ENCODE measurements around the gene EDDM13. TPM values are rescaled to one million over a fixed set of nuclear protein-coding genes. Genes with fewer than 3 reads are reported as not detected.
"Not testable (repeated sequence)": the region's sequence is repeated elsewhere in the genome, so short reads cannot be mapped to it uniquely, and the experiment has no call there.

The EDDM13 gene
- total and polyA plus RNA-seq, 2 donors from 2014 or later = 0.54 to 1.6 TPM

DNA sequence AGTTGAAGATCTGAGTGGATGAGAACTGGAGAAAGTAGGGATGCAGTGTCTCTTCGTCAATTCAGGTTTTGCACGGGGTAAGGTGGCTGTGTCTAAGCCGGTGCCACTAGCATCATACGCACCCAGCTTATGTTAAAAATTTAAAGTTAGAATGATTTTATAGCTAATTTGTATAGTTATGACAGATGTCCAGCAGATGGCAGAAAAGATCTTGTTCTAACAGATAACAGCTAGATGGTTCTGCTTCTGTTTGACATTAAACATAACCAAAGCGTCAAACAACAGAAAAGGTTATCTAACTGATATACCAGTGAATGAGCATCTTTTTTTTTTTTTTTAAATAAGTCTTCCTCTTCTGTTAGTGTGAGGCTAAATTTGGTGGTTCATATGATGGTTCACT, 18.8 kb upstream of the EDDM13 start:
- H3K27me3 ChIP-seq (ENCODE audit: control insufficient read depth, insufficient read depth, low read length) = no peaks in the 10 kb centered on the region
- no peak overlapping the region for H3K27ac ChIP-seq (ENCODE audit: low read depth in 2 of 2, low read length in 2 of 2)
- DNase-seq (peak in 2 of 5 donors; percentile 52 to 84), FAIRE-seq (peak; percentile 61)
- intact Hi-C loops (cut with DNase I) = no loop called here
- H3K9me3 ChIP-seq (ENCODE audit: control insufficient read depth in 2 of 3, insufficient read depth in 1 of 3, low read length in 3 of 3) = no peaks in the 10 kb centered on the region
- H3K36me3 ChIP-seq (ENCODE audit: control insufficient read depth in 2 of 3, insufficient read depth in 3 of 3, low read length in 3 of 3) = no peaks in the 10 kb centered on the region
- no peak overlapping the region for H3K4me3 ChIP-seq (ENCODE audit: low read length in 3 of 3)
- no peak overlapping the region for H3K9ac ChIP-seq (ENCODE audit: low read length in 3 of 3)
- TF ChIP-seq, protein P1, sequence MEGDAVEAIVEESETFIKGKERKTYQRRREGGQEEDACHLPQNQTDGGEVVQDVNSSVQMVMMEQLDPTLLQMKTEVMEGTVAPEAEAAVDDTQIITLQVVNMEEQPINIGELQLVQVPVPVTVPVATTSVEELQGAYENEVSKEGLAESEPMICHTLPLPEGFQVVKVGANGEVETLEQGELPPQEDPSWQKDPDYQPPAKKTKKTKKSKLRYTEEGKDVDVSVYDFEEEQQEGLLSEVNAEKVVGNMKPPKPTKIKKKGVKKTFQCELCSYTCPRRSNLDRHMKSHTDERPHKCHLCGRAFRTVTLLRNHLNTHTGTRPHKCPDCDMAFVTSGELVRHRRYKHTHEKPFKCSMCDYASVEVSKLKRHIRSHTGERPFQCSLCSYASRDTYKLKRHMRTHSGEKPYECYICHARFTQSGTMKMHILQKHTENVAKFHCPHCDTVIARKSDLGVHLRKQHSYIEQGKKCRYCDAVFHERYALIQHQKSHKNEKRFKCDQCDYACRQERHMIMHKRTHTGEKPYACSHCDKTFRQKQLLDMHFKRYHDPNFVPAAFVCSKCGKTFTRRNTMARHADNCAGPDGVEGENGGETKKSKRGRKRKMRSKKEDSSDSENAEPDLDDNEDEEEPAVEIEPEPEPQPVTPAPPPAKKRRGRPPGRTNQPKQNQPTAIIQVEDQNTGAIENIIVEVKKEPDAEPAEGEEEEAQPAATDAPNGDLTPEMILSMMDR (IDR thresholded peaks at IDR 0.05; ENCODE audit: borderline replicate concordance, extremely low read depth, insufficient read depth) = no peak
- H3K4me1 ChIP-seq (ENCODE audit: control insufficient read depth in 2 of 3, insufficient read depth in 2 of 3, low read depth in 1 of 3, low read length in 3 of 3) = no peaks in the 10 kb centered on the region

DNA sequence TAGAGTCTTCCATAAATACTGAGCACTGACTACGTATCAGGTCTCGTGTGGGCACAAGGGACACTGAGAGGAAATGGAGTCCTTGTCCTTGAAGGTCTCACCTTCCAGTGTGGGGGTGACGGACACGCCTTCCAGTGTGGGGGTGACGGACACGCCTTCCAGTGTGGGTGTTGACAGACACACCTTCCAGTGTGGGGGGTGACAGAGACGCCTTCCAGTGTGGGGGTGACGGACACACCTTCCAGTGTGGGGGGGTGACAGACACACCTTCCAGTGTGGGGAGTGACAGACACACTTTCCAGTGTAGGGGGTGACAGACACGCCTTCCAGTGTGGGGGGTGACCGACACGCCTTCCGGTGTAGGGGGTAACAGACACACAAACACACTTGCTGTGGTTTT, 14.3 kb upstream of the EDDM13 start:
- no peaks in the 10 kb centered on the region for H3K4me1 ChIP-seq (ENCODE audit: control insufficient read depth in 2 of 3, insufficient read depth in 2 of 3, low read depth in 1 of 3, low read length in 3 of 3)
- H3K9ac ChIP-seq (ENCODE audit: low read length in 3 of 3) = no peak overlapping the region
- no peak overlapping the region for H3K27ac ChIP-seq (ENCODE audit: low read depth in 2 of 2, low read length in 2 of 2)
- H3K36me3 ChIP-seq (ENCODE audit: control insufficient read depth in 2 of 3, insufficient read depth in 3 of 3, low read length in 3 of 3) = no peaks in the 10 kb centered on the region
- TF ChIP-seq, protein P1 (IDR thresholded peaks at IDR 0.05; ENCODE audit: borderline replicate concordance, extremely low read depth, insufficient read depth) = no peak
- FAIRE-seq (no peak), DNase-seq (no peak)
- intact Hi-C loops (cut with DNase I) = no loop called here
- H3K9me3 ChIP-seq (ENCODE audit: control insufficient read depth in 2 of 3, insufficient read depth in 1 of 3, low read length in 3 of 3) = no peaks in the 10 kb centered on the region
- no peak overlapping the region for H3K4me3 ChIP-seq (ENCODE audit: low read length in 3 of 3)
- H3K27me3 ChIP-seq (ENCODE audit: control insufficient read depth, insufficient read depth, low read length) = no peaks in the 10 kb centered on the region

DNA sequence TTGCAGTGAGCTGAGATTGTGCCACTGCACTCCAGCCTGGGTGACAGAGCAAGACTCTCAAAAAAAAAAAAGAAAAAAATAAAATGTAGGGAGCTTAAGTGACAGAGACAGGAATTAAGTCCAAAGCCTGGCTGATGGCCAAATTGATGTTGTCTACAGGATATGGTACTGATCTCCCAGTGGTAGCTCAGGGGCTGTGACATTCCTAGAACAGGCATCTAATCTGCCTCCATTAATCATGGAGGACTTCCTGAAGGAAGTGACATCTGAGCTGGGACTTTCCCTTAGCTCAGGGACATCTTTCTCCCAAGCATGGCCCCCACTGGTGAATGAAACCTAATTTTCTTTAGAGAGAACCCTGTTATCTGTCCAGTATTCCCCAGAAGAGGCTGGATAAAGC, 11.4 kb upstream of the EDDM13 start:
- no peaks in the 10 kb centered on the region for H3K27me3 ChIP-seq (ENCODE audit: control insufficient read depth, insufficient read depth, low read length)
- no peak overlapping the region for H3K9ac ChIP-seq (ENCODE audit: low read length in 3 of 3)
- no peaks in the 10 kb centered on the region for H3K9me3 ChIP-seq (ENCODE audit: control insufficient read depth in 2 of 3, insufficient read depth in 1 of 3, low read length in 3 of 3)
- DNase-seq = peak in 1 of 5 donors; percentile 32
- no peaks in the 10 kb centered on the region for H3K4me1 ChIP-seq (ENCODE audit: control insufficient read depth in 2 of 3, insufficient read depth in 2 of 3, low read depth in 1 of 3, low read length in 3 of 3)
- no peak overlapping the region for H3K4me3 ChIP-seq (ENCODE audit: low read length in 3 of 3)
- intact Hi-C loops (cut with DNase I) = no loop called here
- TF ChIP-seq, protein P1 (IDR thresholded peaks at IDR 0.05; ENCODE audit: borderline replicate concordance, extremely low read depth, insufficient read depth) = no peak
- H3K27ac ChIP-seq (ENCODE audit: low read depth in 2 of 2, low read length in 2 of 2) = no peak overlapping the region
- H3K36me3 ChIP-seq (ENCODE audit: control insufficient read depth in 2 of 3, insufficient read depth in 3 of 3, low read length in 3 of 3) = no peaks in the 10 kb centered on the region
- FAIRE-seq = no peak

DNA sequence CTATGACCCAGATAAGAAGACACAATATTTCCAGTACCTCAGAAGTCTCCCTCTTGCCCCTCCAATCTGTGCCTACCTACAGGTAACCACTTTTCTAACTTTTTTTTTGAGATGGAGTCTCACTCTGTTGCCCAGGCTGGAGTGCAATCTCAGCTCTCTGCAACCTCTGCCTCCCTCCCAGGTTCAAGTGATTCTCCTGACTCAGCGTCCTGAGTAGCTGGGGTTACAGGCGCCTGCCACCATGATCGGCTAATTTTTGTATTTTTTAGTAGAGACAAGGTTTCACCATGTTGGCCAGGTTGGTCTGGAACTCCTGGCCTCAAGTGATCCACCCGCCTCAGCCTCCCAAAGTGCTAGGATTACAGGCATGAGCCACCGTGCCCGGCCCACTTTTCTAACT, 10.6 kb upstream of the EDDM13 start:
- H3K27me3 ChIP-seq (ENCODE audit: control insufficient read depth, insufficient read depth, low read length); intact Hi-C loops (cut with DNase I); H3K27ac ChIP-seq (ENCODE audit: low read depth in 2 of 2, low read length in 2 of 2); H3K9me3 ChIP-seq (ENCODE audit: control insufficient read depth in 2 of 3, insufficient read depth in 1 of 3, low read length in 3 of 3); H3K36me3 ChIP-seq (ENCODE audit: control insufficient read depth in 2 of 3, insufficient read depth in 3 of 3, low read length in 3 of 3); H3K4me3 ChIP-seq (ENCODE audit: low read length in 3 of 3); DNase-seq; H3K4me1 ChIP-seq (ENCODE audit: control insufficient read depth in 2 of 3, insufficient read depth in 2 of 3, low read depth in 1 of 3, low read length in 3 of 3); H3K9ac ChIP-seq (ENCODE audit: low read length in 3 of 3); FAIRE-seq: not testable (repeated sequence)

All from kidney (tissue), 14 donors.